KOPT-K1 (cell line): ENCODE data around the gene KRTAP10-8.
"Not testable (repeated sequence)": the region's sequence is repeated elsewhere in the genome, so short reads cannot be mapped to it uniquely, and the experiment has no call there.

Experiments used
- H3K27ac ChIP-seq: fragments of 200-600 bp; sonication (generic); 2 replicates; pipeline ENCODE4 v1.5.1; 2016; ENCODE audit warnings: antibody characterized with exemption, mild to moderate bottlenecking, low read depth, low read length; ENCODE audit not compliant: poor library complexity, severe bottlenecking
- H3K36me3 ChIP-seq: fragments of 200-600 bp; sonication (generic); 2 replicates; pipeline ENCODE4 v1.5.1; 2017; ENCODE audit warnings: antibody characterized with exemption, mild to moderate bottlenecking, low read length, moderate library complexity; ENCODE audit not compliant: insufficient read depth
- H3K9me3 ChIP-seq: fragments of 200-600 bp; sonication (generic); 2 replicates; pipeline ENCODE4 v1.5.1; 2017; ENCODE audit warnings: antibody characterized with exemption, low read length, mild to moderate bottlenecking; ENCODE audit not compliant: insufficient read depth, poor library complexity, severe bottlenecking

KRTAP10-8 gene

GRCh38 chr21:44574457-44575306 lies 37.2 kb upstream of the KRTAP10-8 start:
- Histone ChIP-seq H3K9me3 (peaks cover 23% of the 10 kb centered on the region), H3K36me3 (no peaks in the 10 kb centered on the region), H3K27ac (no peak overlapping the region)

- Histone ChIP-seq H3K36me3 (no peaks in the 10 kb centered on the region), H3K27ac (no peak overlapping the region), H3K9me3 (peaks cover 23% of the 10 kb centered on the region)
These were observed 36.4 kb upstream of the KRTAP10-8 start for GRCh38 chr21:44575307-44576024.

- no peaks in the 10 kb centered on the region for H3K36me3 ChIP-seq
- H3K9me3 ChIP-seq = peaks cover 23% of the 10 kb centered on the region
- no peak overlapping the region for H3K27ac ChIP-seq
These were observed 35.9 kb upstream of the KRTAP10-8 start for GRCh38 chr21:44576025-44576420.

GRCh38 chr21:44578371-44579055 lies 33.4 kb upstream of the KRTAP10-8 start:
- Histone ChIP-seq H3K27ac (no peak overlapping the region), H3K9me3 (peaks cover 28% of the 10 kb centered on the region), H3K36me3 (no peaks in the 10 kb centered on the region)

DNA sequence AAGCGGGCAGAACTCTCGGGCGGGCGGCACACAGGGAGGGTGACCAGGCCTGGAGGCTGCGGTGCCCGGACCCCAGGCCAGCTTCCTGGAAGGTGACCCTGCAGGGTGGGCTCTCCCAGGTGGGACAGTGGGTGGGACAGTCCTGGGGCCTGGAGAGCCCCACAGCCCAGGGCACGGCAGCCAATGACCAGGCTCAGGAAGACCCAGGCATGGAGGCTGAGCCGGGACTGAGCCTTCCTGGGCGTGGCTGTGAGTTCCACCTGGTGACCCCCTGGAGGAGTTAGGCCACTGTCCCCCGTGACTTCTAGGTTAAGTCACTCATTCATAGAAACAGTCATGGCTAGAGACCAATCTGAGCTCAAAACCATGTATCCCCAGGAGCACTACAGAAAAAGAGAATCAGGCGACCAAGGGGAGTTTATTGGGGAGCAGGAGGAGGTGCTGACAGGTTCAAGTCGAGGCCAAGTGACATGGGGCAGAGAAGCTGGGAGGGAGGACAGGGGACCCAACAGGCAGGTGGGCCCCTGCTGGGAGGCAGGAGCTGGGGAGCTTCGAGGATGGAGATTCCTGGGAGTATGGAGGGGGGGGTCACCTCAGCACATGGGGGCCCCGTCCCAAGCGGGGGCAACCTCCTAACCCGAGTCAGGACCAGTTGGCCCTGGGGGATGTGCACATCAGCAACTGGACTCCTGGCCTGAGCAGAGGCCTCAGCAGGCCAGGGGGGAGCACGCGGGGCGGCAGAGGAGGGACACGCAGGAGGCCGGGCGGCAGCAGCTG lies 32.6 kb upstream of the KRTAP10-8 start:
- Histone ChIP-seq H3K27ac (no peak overlapping the region), H3K9me3 (peaks cover 28% of the 10 kb centered on the region), H3K36me3 (no peaks in the 10 kb centered on the region)

- Histone ChIP-seq H3K9me3 (peaks cover 28% of the 10 kb centered on the region), H3K27ac (no peak overlapping the region), H3K36me3 (no peaks in the 10 kb centered on the region)
These were observed 32.1 kb upstream of the KRTAP10-8 start for GRCh38 chr21:44579833-44580144.

- not testable (repeated sequence) for H3K36me3 ChIP-seq, H3K27ac ChIP-seq
- H3K9me3 ChIP-seq = peaks cover 28% of the 10 kb centered on the region
These were observed 31.6 kb upstream of the KRTAP10-8 start, which contains the start of gene KRTAP10-5 for GRCh38 chr21:44580231-44580821. TSS of gene KRTAP10-5 (minus strand) at chr21:44580604. CDS start at chr21:44580578, 26 bp downstream.

DNA sequence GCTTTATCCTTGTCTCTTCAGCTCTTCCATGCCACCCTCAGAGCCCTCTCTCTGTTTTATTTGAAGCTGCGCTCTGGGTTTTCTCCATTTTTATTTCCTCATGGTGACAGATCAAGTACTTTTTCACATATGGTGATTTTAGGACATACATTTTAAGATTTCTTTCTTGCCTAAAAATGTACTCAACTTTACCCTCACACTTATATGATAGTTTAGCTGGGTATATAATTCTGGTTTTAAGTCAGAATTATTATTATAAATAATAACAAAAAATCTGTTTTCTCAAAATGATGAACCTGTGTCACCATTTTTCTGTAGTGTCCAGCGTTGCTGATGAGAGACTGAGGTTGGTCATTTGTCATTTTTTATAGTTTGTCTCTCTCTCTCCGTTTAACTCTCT lies 30.7 kb upstream of the KRTAP10-8 start:
- Histone ChIP-seq H3K27ac (no peak overlapping the region), H3K9me3 (peaks cover 28% of the 10 kb centered on the region), H3K36me3 (no peaks in the 10 kb centered on the region)

DNA sequence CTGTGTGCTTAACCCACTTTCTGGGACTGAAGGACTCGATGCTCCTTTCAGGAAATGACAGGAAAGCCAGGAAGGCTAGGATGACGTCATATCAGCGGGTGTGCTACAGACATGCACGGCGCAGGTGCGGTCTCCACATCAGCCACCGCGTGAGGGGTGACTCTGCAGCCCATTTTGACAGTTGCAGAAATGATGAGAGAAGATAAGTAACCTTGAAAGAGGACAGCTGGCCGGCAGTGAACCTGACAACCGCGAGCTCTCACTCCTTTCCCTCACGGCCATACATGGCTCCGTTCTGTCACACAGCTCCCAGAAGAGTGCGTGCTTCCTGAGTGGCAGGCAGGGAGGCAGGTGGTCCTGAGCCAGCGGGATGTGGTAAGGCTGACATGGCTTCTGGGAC lies 29.8 kb upstream of the KRTAP10-8 start:
- no peak overlapping the region for H3K27ac ChIP-seq
- peaks cover 22% of the 10 kb centered on the region for H3K9me3 ChIP-seq
- H3K36me3 ChIP-seq = no peaks in the 10 kb centered on the region

DNA sequence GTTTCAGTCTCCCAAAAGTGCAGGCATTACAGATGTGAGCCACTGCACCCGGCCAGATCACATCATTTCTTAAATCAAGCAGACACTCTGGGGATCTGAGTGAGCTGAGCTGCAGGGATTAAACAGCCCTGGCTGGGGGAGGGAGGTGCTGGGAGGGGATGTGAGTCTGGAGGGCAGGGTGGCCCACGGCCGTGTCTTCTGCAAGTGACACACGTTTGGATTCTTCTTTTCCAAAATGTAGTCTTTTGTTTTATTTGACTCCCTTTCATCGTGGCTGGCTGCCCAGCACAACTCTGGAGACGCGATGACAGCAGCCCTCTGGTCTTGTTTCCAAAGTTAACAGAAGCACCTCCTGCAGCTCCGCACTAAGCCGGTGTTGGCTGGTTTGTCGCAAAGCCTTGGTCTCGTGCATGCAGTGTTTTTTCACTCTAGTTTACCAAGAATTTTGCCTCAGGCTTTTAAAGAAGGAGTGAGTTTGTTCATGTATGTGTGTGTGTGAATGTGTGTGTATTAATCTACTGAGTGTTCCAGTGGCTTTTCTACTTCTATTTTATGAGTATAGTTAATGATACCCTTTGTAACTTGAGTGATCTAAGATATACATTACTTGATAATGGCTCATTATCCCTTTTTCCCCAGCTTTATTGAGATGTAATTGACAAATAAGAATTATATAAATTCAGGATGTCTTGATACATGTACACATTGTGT lies 28.6 kb upstream of the KRTAP10-8 start:
- Histone ChIP-seq H3K27ac (no peak overlapping the region), H3K36me3 (no peaks in the 10 kb centered on the region), H3K9me3 (peaks cover 17% of the 10 kb centered on the region)

DNA sequence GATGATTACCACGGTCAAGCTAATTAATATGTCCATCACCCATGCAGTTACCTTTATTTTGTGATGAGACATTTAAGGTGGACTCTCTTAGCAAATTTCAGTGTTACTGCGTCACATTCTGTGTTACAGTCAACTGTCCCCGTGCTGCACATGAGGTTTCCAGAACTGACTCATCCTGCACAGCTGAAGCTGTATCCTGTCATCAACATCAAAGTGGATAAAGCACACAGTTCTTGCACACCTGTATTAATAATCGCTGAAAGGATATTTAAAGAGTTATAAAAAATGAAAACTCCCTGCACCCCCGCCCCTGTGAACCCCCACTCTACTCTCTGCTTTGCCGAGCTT lies 28.1 kb upstream of the KRTAP10-8 start:
- peaks cover 17% of the 10 kb centered on the region for H3K9me3 ChIP-seq

DNA sequence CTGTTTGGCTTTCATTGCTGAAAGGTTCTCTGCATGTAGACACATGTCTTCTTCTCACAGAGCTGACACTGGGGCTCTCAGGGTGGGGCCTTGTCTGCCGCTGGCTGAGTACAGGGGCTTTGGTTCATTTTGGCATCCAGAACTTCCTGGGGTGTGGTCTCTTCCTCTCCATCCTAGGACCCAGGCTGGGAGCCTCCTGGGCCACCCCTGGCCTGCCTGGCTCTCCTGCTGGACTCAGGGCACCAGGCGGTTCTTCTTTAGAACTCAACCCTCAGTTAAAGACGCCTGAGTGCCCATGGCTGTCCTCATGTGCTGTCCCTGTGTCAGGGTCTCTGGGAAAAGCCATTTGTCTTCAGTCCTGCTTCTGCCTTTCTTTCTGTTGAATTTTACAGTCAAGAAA lies 26.0 kb upstream of the KRTAP10-8 start:
- Histone ChIP-seq H3K27ac (no peak overlapping the region), H3K36me3 (no peaks in the 10 kb centered on the region), H3K9me3 (peaks cover 16% of the 10 kb centered on the region)

More for the DNA sequence above, 28.1 kb upstream of the KRTAP10-8 start:
- no peaks in the 10 kb centered on the region for H3K36me3 ChIP-seq
- no peak overlapping the region for H3K27ac ChIP-seq

GRCh38 chr21:44589094-44589493 lies 22.8 kb upstream of the KRTAP10-8 start:
- no peak overlapping the region for H3K27ac ChIP-seq
- no peaks in the 10 kb centered on the region for H3K36me3 ChIP-seq
- H3K9me3 ChIP-seq = no peaks in the 10 kb centered on the region
